ENCODE results near the gene DNAJA1. TPM values are rescaled to one million over a fixed set of nuclear protein-coding genes. Genes with fewer than 3 reads are reported as not detected.

Gene DNAJA1
- total and polyA plus RNA-seq, 4 experiments from 2014 or later: 79.8 to 122 (median 82.4) TPM

- H3K4me3 Mint-ChIP-seq: no peak overlapping the region
- peaks cover 8% of the 10 kb centered on the region for H3K4me1 ChIP-seq (ENCODE audit: insufficient read depth, low read length)
- no peak overlapping the region for H3K4me3 ChIP-seq (ENCODE audit: low read length in 2 of 2)
- peaks cover 10 to 23% (median 17%) of the 10 kb centered on the region in 4 donors for H3K4me1 Mint-ChIP-seq
- CTCF ChIA-PET (ENCODE audit: partially characterized antibody): no interaction called here
- H3K9me3 Mint-ChIP-seq: peaks cover 0 to 5% (median 0%) of the 10 kb centered on the region in 8 donors
- peaks cover 18% of the 10 kb centered on the region for H3K36me3 ChIP-seq (ENCODE audit: insufficient read depth, low read length)
- no peaks in the 10 kb centered on the region for H3K9me3 ChIP-seq (ENCODE audit: control insufficient read depth in 1 of 2, low read length in 2 of 2)
- H3K27me3 Mint-ChIP-seq: no peaks in the 10 kb centered on the region
- DNase-seq: no peak
- intact Hi-C loops (cut with micrococcal nuclease): loop anchor here (5.0 kb wide), 1 partner anchor 36 kb away; the partner anchor contains the start of gene SMU1
- H3K27ac ChIP-seq (ENCODE audit: low read depth, low read length): no peak overlapping the region
- H3K27me3 ChIP-seq (ENCODE audit: insufficient read depth, low read length): no peaks in the 10 kb centered on the region
- H3K27ac Mint-ChIP-seq: peak overlapping the region in 2 of 7 donors; percentile 53 to 71
- POLR2A ChIA-PET (ENCODE audit: partially characterized antibody): interaction anchor here (3.5 to 5.5 kb wide), 2 partner anchors 15 to 16 kb away, joined by 39 to 47 read pairs; partner anchors contain the start of gene DNAJA1
- peaks cover 19 to 43% of the 10 kb centered on the region in 2 donors for H3K36me3 Mint-ChIP-seq
These were observed 16.5 kb downstream of the DNAJA1 start for GRCh38 chr9:33041432-33042188.

DNA sequence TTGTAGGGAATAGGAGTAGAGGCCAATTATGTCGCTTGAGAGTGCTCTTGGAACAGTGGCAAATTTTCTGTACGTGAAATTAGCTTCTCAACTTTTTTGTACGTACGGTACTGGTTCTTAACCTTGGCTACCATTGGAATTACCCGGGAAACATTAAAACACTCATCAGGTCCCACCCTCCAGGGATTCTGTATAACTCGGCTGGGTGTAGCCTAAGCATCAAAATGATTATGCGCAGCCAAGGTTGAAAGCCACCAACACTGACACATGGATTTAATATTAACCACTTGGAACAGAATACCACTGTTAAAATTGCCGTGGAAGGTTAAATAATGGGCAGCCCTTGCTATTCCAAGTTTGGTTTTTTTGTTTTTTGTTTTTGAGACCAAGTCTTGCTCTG is 17.4 kb downstream of the DNAJA1 start:
- no peaks in the 10 kb centered on the region for H3K27me3 ChIP-seq (ENCODE audit: insufficient read depth, low read length)
- peaks cover 13% of the 10 kb centered on the region for H3K36me3 ChIP-seq (ENCODE audit: insufficient read depth, low read length)
- peak overlapping the region in 1 of 7 donors; percentile 54 for H3K27ac Mint-ChIP-seq
- peaks cover 0 to 5% (median 0%) of the 10 kb centered on the region in 8 donors for H3K9me3 Mint-ChIP-seq
- intact Hi-C loops (cut with micrococcal nuclease): loop anchor here (5.0 kb wide), 1 partner anchor 35 kb away; the partner anchor contains the start of gene SMU1
- H3K27ac ChIP-seq (ENCODE audit: low read depth, low read length): no peak overlapping the region
- H3K4me3 Mint-ChIP-seq: peak overlapping the region in 1 of 8 donors; percentile 39
- H3K9me3 ChIP-seq (ENCODE audit: control insufficient read depth in 1 of 2, low read length in 2 of 2): no peaks in the 10 kb centered on the region
- H3K4me1 ChIP-seq (ENCODE audit: insufficient read depth, low read length): peaks cover 8% of the 10 kb centered on the region
- CTCF ChIA-PET (ENCODE audit: partially characterized antibody): no interaction called here
- H3K4me1 Mint-ChIP-seq: peaks cover 10 to 19% (median 14%) of the 10 kb centered on the region in 4 donors
- no peak for DNase-seq
- POLR2A ChIA-PET (ENCODE audit: partially characterized antibody): interaction anchor here (3.5 kb wide), 1 partner anchor 16 kb away, joined by 39 read pairs; the partner anchor contains the start of gene DNAJA1
- H3K36me3 Mint-ChIP-seq: peaks cover 24 to 42% of the 10 kb centered on the region in 2 donors
- H3K27me3 Mint-ChIP-seq: no peaks in the 10 kb centered on the region
- H3K4me3 ChIP-seq (ENCODE audit: low read length in 2 of 2): no peak overlapping the region

DNA sequence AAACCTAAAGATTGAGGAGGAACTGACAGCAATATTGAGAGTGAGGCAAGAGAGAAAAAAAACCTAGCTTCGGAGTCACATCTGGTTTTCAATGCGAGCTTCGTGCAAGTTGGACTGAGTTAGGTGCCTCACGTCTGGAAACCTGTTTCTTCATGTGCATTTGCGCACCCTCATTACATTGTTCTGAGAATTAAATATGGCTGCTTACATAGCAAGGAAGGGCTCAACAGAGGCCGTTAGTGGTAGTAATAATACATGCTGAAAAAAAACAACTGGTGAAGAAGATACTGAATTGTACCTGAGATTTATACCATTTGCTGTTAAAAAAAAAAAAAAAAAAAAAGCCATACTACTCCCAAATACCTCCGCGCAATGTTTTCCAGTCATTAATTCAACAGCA is 18.6 kb downstream of the DNAJA1 start:
- intact Hi-C loops (cut with micrococcal nuclease): loop anchor here (1.0 to 5.0 kb wide), 2 partner anchors 18 to 34 kb away; partner anchors contain the start of genes DNAJA1 and SMU1
- H3K9me3 ChIP-seq (ENCODE audit: control insufficient read depth in 1 of 2, low read length in 2 of 2): no peaks in the 10 kb centered on the region
- DNase-seq: no peak
- peaks cover 0 to 5% (median 0%) of the 10 kb centered on the region in 8 donors for H3K9me3 Mint-ChIP-seq
- H3K4me3 ChIP-seq (ENCODE audit: low read length in 2 of 2): peak overlapping the region; percentile 37 to 58
- no peaks in the 10 kb centered on the region for H3K27me3 ChIP-seq (ENCODE audit: insufficient read depth, low read length)
- peak overlapping the region; percentile 58 for H3K27ac ChIP-seq (ENCODE audit: low read depth, low read length)
- H3K4me3 Mint-ChIP-seq: peak overlapping the region; percentile 75 to 89 (median 84)
- peak overlapping the region; percentile 54 to 92 (median 85) for H3K27ac Mint-ChIP-seq
- H3K36me3 Mint-ChIP-seq: peaks cover 25 to 44% of the 10 kb centered on the region in 2 donors
- H3K4me1 ChIP-seq (ENCODE audit: insufficient read depth, low read length): peaks cover 8% of the 10 kb centered on the region
- peaks cover 13% of the 10 kb centered on the region for H3K36me3 ChIP-seq (ENCODE audit: insufficient read depth, low read length)
- H3K27me3 Mint-ChIP-seq: no peaks in the 10 kb centered on the region
- ChIA-PET CTCF (ENCODE audit: partially characterized antibody) (interaction anchor here (1.0 kb wide), 1 partner anchor 12 kb away, joined by 3 read pairs; no protein-coding TSS in a partner anchor), POLR2A (ENCODE audit: partially characterized antibody) (interaction anchor here (3.5 kb wide), 1 partner anchor 17 kb away, joined by 39 read pairs; the partner anchor contains the start of gene DNAJA1)
- peaks cover 10 to 19% (median 13%) of the 10 kb centered on the region in 4 donors for H3K4me1 Mint-ChIP-seq

DNA sequence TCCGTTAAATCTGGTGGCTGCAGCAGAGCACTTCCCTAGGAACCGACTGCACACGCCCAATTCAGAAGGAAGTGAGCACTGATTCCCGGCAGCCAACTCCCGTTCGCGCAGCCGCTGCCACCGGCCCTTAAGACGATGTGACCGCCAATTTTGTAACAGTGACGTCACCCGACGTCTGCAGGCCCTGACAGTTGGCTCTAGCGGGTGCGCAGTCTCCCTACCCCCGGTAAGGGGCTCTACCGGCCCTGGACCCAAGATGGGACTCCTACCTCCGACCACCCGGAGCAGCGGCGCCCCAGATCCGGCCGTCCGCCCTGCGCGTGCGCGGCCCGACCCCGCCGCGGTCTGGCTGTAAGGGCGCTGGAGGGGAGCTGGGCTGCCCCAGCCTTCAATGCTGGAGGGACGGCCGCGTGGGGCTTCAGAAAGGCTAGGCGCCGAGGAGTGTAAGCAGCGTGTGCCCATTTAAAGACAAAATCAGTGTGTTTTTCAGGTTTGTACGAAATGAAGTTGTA is 19.1 kb downstream of the DNAJA1 start:
- peaks cover 10 to 19% (median 13%) of the 10 kb centered on the region in 4 donors for H3K4me1 Mint-ChIP-seq
- H3K4me3 Mint-ChIP-seq: peak overlapping the region; percentile 75 to 89 (median 84)
- H3K27ac ChIP-seq (ENCODE audit: low read depth, low read length): peak overlapping the region; percentile 58
- H3K36me3 Mint-ChIP-seq: peaks cover 22 to 42% of the 10 kb centered on the region in 2 donors
- no peaks in the 10 kb centered on the region for H3K27me3 Mint-ChIP-seq
- H3K9me3 Mint-ChIP-seq: peaks cover 0 to 5% (median 0%) of the 10 kb centered on the region in 8 donors
- no peaks in the 10 kb centered on the region for H3K9me3 ChIP-seq (ENCODE audit: control insufficient read depth in 1 of 2, low read length in 2 of 2)
- intact Hi-C loops (cut with micrococcal nuclease): loop anchor here (1.0 to 5.0 kb wide), 2 partner anchors 19 to 33 kb away; partner anchors contain the start of genes DNAJA1 and SMU1
- H3K4me3 ChIP-seq (ENCODE audit: low read length in 2 of 2): peak overlapping the region; percentile 37 to 58
- peaks cover 8% of the 10 kb centered on the region for H3K4me1 ChIP-seq (ENCODE audit: insufficient read depth, low read length)
- ChIA-PET POLR2A (ENCODE audit: partially characterized antibody) (interaction anchor here (0.7 to 3.5 kb wide), 2 partner anchors 18 to 21 kb away, joined by 3 to 39 read pairs; partner anchors contain the start of gene DNAJA1), CTCF (ENCODE audit: partially characterized antibody) (interaction anchor here (1.0 to 1.3 kb wide), 2 partner anchors 12 to 20 kb away, joined by 3 read pairs; no protein-coding TSS in a partner anchor)
- H3K27me3 ChIP-seq (ENCODE audit: insufficient read depth, low read length): no peaks in the 10 kb centered on the region
- H3K36me3 ChIP-seq (ENCODE audit: insufficient read depth, low read length): peaks cover 10% of the 10 kb centered on the region
- DNase-seq: peak; percentile 58 to 83 (median 60)
- H3K27ac Mint-ChIP-seq: peak overlapping the region; percentile 54 to 92 (median 85)

DNA sequence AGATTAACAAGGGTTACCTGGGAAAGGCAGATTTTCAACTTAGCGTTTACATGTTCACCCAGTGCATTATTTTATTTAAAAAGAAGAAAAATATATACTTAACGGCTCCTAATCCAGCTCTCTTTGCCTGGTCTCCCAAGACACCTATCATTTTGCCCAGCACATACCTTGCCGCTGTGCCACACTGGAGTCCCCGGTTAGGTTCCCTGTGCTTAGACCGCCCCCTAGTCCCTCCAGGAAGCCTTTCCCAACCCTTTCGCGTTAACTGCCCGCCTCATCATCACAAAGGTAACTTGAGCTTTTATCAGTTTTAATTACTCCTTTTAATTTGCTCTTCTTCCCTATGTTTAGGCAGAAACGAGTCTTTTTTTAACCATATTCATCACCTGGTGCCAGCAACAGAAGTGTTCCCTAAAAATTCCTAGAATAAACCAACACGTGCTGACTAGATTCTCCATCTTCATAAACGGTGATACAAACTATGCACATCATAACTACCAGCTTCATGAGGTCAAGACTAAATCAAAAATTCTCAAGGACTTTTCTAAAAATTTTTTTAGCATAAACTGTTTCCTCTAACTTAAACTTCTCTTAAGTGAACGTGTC is 19.7 kb downstream of the DNAJA1 start:
- Mint-ChIP-seq H3K36me3 (peaks cover 27 to 42% of the 10 kb centered on the region in 2 donors), H3K4me1 (peaks cover 10 to 19% (median 13%) of the 10 kb centered on the region in 4 donors), H3K9me3 (peaks cover 0 to 5% (median 0%) of the 10 kb centered on the region in 8 donors), H3K27ac (peak overlapping the region; percentile 54 to 92 (median 86)), H3K4me3 (peak overlapping the region; percentile 75 to 89 (median 84)), H3K27me3 (no peaks in the 10 kb centered on the region)
- peak overlapping the region in 1 of 2 donors; percentile 58 for H3K4me3 ChIP-seq (ENCODE audit: low read length in 2 of 2)
- ChIA-PET POLR2A (ENCODE audit: partially characterized antibody) (interaction anchor here (0.7 to 3.5 kb wide), 2 partner anchors 18 to 22 kb away, joined by 3 to 39 read pairs; partner anchors contain the start of gene DNAJA1), CTCF (ENCODE audit: partially characterized antibody) (interaction anchor here (1.3 kb wide), 1 partner anchor 20 kb away, joined by 3 read pairs; no protein-coding TSS in a partner anchor)
- H3K4me1 ChIP-seq (ENCODE audit: insufficient read depth, low read length): peaks cover 8% of the 10 kb centered on the region
- H3K27ac ChIP-seq (ENCODE audit: low read depth, low read length): peak overlapping the region; percentile 58
- intact Hi-C loops (cut with micrococcal nuclease): loop anchor here (1.0 to 5.0 kb wide), 2 partner anchors 19 to 33 kb away; partner anchors contain the start of genes DNAJA1 and SMU1
- peaks cover 15% of the 10 kb centered on the region for H3K36me3 ChIP-seq (ENCODE audit: insufficient read depth, low read length)
- H3K27me3 ChIP-seq (ENCODE audit: insufficient read depth, low read length): no peaks in the 10 kb centered on the region
- no peaks in the 10 kb centered on the region for H3K9me3 ChIP-seq (ENCODE audit: control insufficient read depth in 1 of 2, low read length in 2 of 2)
- no peak for DNase-seq

GRCh38 chr9:33046061-33046460 is 21.0 kb downstream of the DNAJA1 start:
- CTCF ChIA-PET (ENCODE audit: partially characterized antibody): no interaction called here
- POLR2A ChIA-PET (ENCODE audit: partially characterized antibody): no interaction called here
- Histone ChIP-seq H3K4me1 (ENCODE audit: insufficient read depth, low read length) (peaks cover 8% of the 10 kb centered on the region), H3K36me3 (ENCODE audit: insufficient read depth, low read length) (peaks cover 19% of the 10 kb centered on the region), H3K27ac (ENCODE audit: low read depth, low read length) (no peak overlapping the region), H3K4me3 (ENCODE audit: low read length in 2 of 2) (no peak overlapping the region), H3K27me3 (ENCODE audit: insufficient read depth, low read length) (no peaks in the 10 kb centered on the region), H3K9me3 (ENCODE audit: control insufficient read depth in 1 of 2, low read length in 2 of 2) (no peaks in the 10 kb centered on the region)
- peak overlapping the region in 2 of 7 donors; percentile 61 to 64 for H3K27ac Mint-ChIP-seq
- intact Hi-C loops (cut with micrococcal nuclease): no loop called here
- no peaks in the 10 kb centered on the region for H3K27me3 Mint-ChIP-seq
- H3K9me3 Mint-ChIP-seq: peaks cover 0 to 3% (median 0%) of the 10 kb centered on the region in 8 donors
- H3K4me3 Mint-ChIP-seq: no peak overlapping the region
- no peak for DNase-seq
- peaks cover 33 to 42% of the 10 kb centered on the region in 2 donors for H3K36me3 Mint-ChIP-seq
- peaks cover 10 to 19% (median 15%) of the 10 kb centered on the region in 4 donors for H3K4me1 Mint-ChIP-seq

Measured in CD4-positive, alpha-beta memory T cell (primary cell).